ENCODE measurements around the gene ACTR1A.
"Not testable (repeated sequence)": the region's sequence is repeated elsewhere in the genome, so short reads cannot be mapped to it uniquely, and the experiment has no call there.

The ACTR1A gene

DNA sequence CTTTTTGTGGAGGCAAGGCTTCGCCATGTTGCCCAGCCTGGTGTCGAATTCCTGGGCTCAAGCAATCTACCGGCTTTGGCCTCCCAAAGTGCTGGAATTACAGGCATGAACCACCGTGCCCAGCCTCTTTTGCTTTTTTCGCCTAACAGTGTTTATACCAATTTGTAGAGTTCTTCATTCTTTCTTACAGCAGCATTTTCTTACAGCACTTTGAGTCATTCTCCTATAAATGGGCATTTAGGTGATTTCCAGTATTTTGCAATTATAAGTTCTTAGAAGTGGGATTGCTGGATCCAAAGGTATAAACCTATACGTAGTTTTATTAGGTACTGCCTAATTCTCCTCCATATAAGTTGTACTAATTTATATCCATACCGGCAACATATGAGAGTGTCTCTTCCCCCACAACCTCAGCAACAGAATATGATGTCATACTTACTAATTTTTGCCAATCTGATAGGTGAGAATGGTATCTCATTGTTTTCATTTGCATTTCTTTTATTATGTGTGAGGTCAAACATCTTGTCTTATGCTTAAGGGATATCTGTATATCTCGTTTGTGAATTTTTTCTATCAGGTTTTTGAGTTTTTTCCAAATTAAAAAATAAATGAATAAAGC, 40.4 kb upstream of the ACTR1A start:
- TF ChIP-seq, protein P1, sequence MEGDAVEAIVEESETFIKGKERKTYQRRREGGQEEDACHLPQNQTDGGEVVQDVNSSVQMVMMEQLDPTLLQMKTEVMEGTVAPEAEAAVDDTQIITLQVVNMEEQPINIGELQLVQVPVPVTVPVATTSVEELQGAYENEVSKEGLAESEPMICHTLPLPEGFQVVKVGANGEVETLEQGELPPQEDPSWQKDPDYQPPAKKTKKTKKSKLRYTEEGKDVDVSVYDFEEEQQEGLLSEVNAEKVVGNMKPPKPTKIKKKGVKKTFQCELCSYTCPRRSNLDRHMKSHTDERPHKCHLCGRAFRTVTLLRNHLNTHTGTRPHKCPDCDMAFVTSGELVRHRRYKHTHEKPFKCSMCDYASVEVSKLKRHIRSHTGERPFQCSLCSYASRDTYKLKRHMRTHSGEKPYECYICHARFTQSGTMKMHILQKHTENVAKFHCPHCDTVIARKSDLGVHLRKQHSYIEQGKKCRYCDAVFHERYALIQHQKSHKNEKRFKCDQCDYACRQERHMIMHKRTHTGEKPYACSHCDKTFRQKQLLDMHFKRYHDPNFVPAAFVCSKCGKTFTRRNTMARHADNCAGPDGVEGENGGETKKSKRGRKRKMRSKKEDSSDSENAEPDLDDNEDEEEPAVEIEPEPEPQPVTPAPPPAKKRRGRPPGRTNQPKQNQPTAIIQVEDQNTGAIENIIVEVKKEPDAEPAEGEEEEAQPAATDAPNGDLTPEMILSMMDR (IDR thresholded peaks at IDR 0.05; ENCODE audit: insufficient read depth, low read depth, low read length, missing control alignments) = no peak
- H3K4me3 ChIP-seq (ENCODE audit: low read depth, low read length) = no peak overlapping the region
- DNase-seq (ENCODE audit: low read depth) = no peak

- DNase-seq (ENCODE audit: low read depth) = peak; percentile 53
- TF ChIP-seq, protein P1 (IDR thresholded peaks at IDR 0.05; ENCODE audit: insufficient read depth, low read depth, low read length, missing control alignments) = peak; percentile 50
- H3K4me3 ChIP-seq (ENCODE audit: low read depth, low read length) = no peak overlapping the region
Measured at GRCh38 chr10:102540023-102540422, 37.5 kb upstream of the ACTR1A start.

DNA sequence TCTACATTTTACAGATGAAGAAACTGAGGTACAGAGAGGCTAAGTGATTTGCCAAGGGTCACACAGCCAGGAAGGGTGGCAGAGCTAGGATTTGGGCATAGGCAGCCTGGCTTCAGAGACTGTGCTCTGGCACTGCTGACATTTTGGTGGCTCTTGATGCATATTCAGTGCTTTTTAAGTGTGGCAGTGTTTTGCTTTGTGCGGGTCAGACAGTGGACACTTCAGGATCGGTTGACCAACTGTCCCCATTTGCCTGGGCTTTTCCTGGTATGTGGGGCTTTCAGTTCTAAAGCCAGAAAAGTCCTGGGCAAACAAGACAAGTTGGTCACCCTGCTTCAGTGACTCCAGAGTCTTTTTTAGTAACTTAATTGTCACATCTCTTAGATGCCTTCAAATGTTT, 36.3 kb upstream of the ACTR1A start:
- TF ChIP-seq, protein P1 (IDR thresholded peaks at IDR 0.05; ENCODE audit: insufficient read depth, low read depth, low read length, missing control alignments) = no peak
- no peak overlapping the region for H3K4me3 ChIP-seq (ENCODE audit: low read depth, low read length)
- DNase-seq (ENCODE audit: low read depth) = no peak

DNA sequence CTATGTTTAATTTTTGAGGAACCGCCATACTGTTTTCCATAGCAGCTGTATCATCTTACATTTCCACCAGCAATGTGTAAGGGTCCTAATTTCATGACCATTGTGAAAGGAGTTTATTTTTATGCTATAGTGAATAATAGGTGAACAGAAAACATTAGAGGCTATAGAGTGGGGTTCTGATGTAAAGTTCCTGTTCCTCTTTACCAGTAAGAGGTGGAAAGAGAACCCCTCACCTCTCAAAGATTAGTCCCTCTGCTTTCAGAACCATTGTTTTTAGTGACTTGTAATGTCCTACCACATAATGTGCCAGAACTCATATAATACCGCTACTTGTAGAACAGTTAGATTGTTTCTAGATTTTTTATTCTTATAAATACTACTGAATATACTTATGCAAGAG, 35.4 kb upstream of the ACTR1A start:
- no peak for DNase-seq (ENCODE audit: low read depth)
- TF ChIP-seq, protein P1 (IDR thresholded peaks at IDR 0.05; ENCODE audit: insufficient read depth, low read depth, low read length, missing control alignments) = no peak
- H3K4me3 ChIP-seq (ENCODE audit: low read depth, low read length) = no peak overlapping the region

GRCh38 chr10:102537367-102537766, 34.9 kb upstream of the ACTR1A start:
- H3K4me3 ChIP-seq (ENCODE audit: low read depth, low read length) = no peak overlapping the region
- TF ChIP-seq, protein P1 (IDR thresholded peaks at IDR 0.05; ENCODE audit: insufficient read depth, low read depth, low read length, missing control alignments) = no peak
- DNase-seq (ENCODE audit: low read depth) = peak; percentile 48

GRCh38 chr10:102535481-102536147, 33.1 kb upstream of the ACTR1A start:
- no peak overlapping the region for H3K4me3 ChIP-seq (ENCODE audit: low read depth, low read length)
- DNase-seq (ENCODE audit: low read depth) = no peak
- TF ChIP-seq, protein P1 (IDR thresholded peaks at IDR 0.05; ENCODE audit: insufficient read depth, low read depth, low read length, missing control alignments) = no peak

DNA sequence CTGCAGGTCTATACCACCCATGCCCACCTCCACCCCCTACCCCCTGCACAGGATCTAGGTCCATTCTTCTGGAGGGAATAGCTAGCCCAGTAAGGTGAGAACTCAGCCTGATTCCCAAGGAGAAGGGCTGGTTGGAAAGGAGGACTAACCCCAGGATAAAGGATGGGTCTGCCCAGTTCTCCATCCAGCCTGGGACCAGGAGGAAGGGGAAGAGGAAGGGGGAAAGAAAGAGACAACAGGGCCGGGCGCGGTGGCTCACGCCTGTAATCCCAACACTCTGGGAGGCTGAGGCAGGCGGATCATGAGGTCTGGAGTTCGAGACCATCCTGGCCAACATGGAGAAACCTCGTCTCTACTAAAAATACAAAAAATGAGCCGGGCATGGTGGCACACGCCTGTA, 32.5 kb upstream of the ACTR1A start:
- H3K4me3 ChIP-seq (ENCODE audit: low read depth, low read length) = not testable (repeated sequence)

More for the DNA sequence above, 32.5 kb upstream of the ACTR1A start:
- not testable (repeated sequence) for DNase-seq (ENCODE audit: low read depth)

All from GM12865 (cell line).